HepG2 (cell line): Measurements from ENCODE around the gene ABCC5.

Experiments
- NR2F6 ChIP-seq, 2 experiments: IDR thresholded peaks; 2 replicates each; pipeline ENCODE4 v1.6.1; 2016; ENCODE audit warnings: antibody characterized with exemption in 1 of 2, mild to moderate bottlenecking in 1 of 2
- PBX3 ChIP-seq: sonication (generic); formaldehyde crosslinking; IDR thresholded peaks from 2 replicates; pipeline ENCODE4 v1.8.1; 2023; ENCODE audit warnings: missing genetic modification reagents, inconsistent platforms, borderline replicate concordance
- POLR2A ChIP-seq, 2 experiments: IDR thresholded peaks; 2 replicates each; pipeline ENCODE4 v1.6.1; 2011; ENCODE audit warnings: low read depth in 2 of 2, low read length in 2 of 2, mild to moderate bottlenecking in 1 of 2, moderate library complexity in 1 of 2; ENCODE audit not compliant: insufficient read depth in 1 of 2
- POLR2AphosphoS2 ChIP-seq: IDR thresholded peaks from 2 replicates; pipeline ENCODE4 v1.6.1; 2011; ENCODE audit warnings: low read depth, low read length, improper control_type of control experiment
- POLR2AphosphoS5 ChIP-seq: IDR thresholded peaks from 2 replicates; pipeline ENCODE4 v1.6.1; 2012; ENCODE audit warnings: low read depth, low read length
- ZBTB10 ChIP-seq: sonication (generic); formaldehyde crosslinking; IDR thresholded peaks from 2 replicates; pipeline ENCODE4 v1.4.0; 2020; ENCODE audit warnings: missing genetic modification reagents, borderline replicate concordance
- ZNF224 ChIP-seq: sonication (generic); formaldehyde crosslinking; IDR thresholded peaks from 2 replicates; pipeline ENCODE4 v1.5.0; 2020; ENCODE audit warnings: mild to moderate bottlenecking, missing genetic modification reagents
- ZNF670 ChIP-seq: sonication (generic); formaldehyde crosslinking; IDR thresholded peaks from 2 replicates; pipeline ENCODE4 v1.8.0; 2022; ENCODE audit warnings: mild to moderate bottlenecking, missing genetic modification reagents, borderline replicate concordance
- ZNF800 ChIP-seq: sonication (generic); formaldehyde crosslinking; IDR thresholded peaks from 2 replicates; pipeline ENCODE4 v1.4.0; 2020; ENCODE audit warnings: missing genetic modification reagents
- ZSCAN5A ChIP-seq: sonication (generic); formaldehyde crosslinking; IDR thresholded peaks from 2 replicates; pipeline ENCODE4 v1.8.0; 2022; ENCODE audit warnings: mild to moderate bottlenecking, missing genetic modification reagents, borderline replicate concordance

- peak; percentile 63; the same call in 1 of the 2 replicates for TF ChIP-seq NR2F6 (IDR thresholded peaks at IDR 0.05)
- TF ChIP-seq NR2F6 (CRISPR knock-in tag; IDR thresholded peaks at IDR 0.05), result peak; percentile 90
- peak; percentile 94 for TF ChIP-seq ZNF670 (CRISPR knock-in tag)
- no peak for TF ChIP-seq POLR2AphosphoS2
- peak; percentile 90 to 94 for TF ChIP-seq POLR2A (IDR thresholded peaks at IDR 0.05; ENCODE audit: insufficient read depth in 1 of 2, low read depth in 2 of 2, low read length in 2 of 2)
- peak; percentile 75; the same call in 1 of the 2 replicates for TF ChIP-seq ZNF800 (CRISPR knock-in tag)
- no peak for TF ChIP-seq ZBTB10 (CRISPR knock-in tag)
- TF ChIP-seq PBX3, result no peak
- peak; percentile 81; the same call in 1 of the 2 replicates for TF ChIP-seq ZSCAN5A (CRISPR knock-in tag)
- peak; percentile 92 for TF ChIP-seq POLR2AphosphoS5
- TF ChIP-seq ZNF224 (CRISPR knock-in tag), result peak; percentile 63; the same call in 1 of the 2 replicates
Observed at GRCh38 chr3:183884427-183885296, 133.0 kb downstream of the ABCC5 start, which contains the start of gene PARL.
